ENCODE measurements around the gene B3GNT5.

B3GNT5 gene

DNA sequence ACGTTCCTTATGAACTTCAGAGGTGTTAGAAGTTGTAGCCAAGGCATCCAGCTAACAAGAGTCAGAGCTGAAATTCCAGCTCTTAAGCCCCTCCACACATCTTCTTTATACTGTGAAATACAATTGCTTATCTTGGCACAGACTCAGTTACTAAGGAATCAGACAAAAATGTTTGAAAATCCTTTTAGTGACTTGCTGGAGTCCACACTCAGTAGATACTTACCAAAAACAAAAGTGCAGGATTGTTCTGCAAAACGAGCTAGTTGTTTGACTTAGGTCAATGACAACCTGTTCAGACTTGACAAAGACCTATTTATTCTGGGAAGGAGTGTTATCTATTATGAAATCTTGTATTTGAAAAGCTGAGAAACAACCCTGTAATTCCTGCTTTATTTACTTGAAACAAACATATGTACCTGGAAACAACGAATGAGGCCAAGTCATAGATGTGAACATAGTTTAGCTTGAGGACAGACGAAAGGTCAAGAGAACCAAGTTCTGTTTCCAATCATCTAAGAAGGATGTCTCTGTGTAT lies 38.5 kb downstream of the B3GNT5 start:
- no peaks in the 10 kb centered on the region for H3K27me3 ChIP-seq (ENCODE audit: control insufficient read depth, low read length)
- no peaks in the 10 kb centered on the region for H3K4me1 ChIP-seq (ENCODE audit: control insufficient read depth, low read length)
- no peaks in the 10 kb centered on the region for H3F3A ChIP-seq (ENCODE audit: control insufficient read depth, insufficient read depth)
- no peaks in the 10 kb centered on the region for H3K79me2 ChIP-seq (ENCODE audit: control insufficient read depth, low read length)
- H3K9me3 ChIP-seq (ENCODE audit: control insufficient read depth, insufficient read depth, low read length) = no peaks in the 10 kb centered on the region
- H3K9me2 ChIP-seq (replicated peaks; ENCODE audit: control insufficient read depth, low read length) = no peaks in the 10 kb centered on the region
- no peak overlapping the region for H3K4me3 ChIP-seq (ENCODE audit: low read length)
- H3K4me2 ChIP-seq (ENCODE audit: low read length) = no peak overlapping the region
- no peaks in the 10 kb centered on the region for H3K36me3 ChIP-seq (ENCODE audit: control insufficient read depth, low read length)
- no peaks in the 10 kb centered on the region for H4K20me1 ChIP-seq (ENCODE audit: control insufficient read depth, insufficient read depth, low read depth, low read length)
- no peak overlapping the region for H3K27ac ChIP-seq (ENCODE audit: low read depth, low read length)
- no peak for TF ChIP-seq EZH2phosphoT487 (IDR thresholded peaks at IDR 0.05; ENCODE audit: borderline replicate concordance, low read length)
- TF ChIP-seq, protein P1, sequence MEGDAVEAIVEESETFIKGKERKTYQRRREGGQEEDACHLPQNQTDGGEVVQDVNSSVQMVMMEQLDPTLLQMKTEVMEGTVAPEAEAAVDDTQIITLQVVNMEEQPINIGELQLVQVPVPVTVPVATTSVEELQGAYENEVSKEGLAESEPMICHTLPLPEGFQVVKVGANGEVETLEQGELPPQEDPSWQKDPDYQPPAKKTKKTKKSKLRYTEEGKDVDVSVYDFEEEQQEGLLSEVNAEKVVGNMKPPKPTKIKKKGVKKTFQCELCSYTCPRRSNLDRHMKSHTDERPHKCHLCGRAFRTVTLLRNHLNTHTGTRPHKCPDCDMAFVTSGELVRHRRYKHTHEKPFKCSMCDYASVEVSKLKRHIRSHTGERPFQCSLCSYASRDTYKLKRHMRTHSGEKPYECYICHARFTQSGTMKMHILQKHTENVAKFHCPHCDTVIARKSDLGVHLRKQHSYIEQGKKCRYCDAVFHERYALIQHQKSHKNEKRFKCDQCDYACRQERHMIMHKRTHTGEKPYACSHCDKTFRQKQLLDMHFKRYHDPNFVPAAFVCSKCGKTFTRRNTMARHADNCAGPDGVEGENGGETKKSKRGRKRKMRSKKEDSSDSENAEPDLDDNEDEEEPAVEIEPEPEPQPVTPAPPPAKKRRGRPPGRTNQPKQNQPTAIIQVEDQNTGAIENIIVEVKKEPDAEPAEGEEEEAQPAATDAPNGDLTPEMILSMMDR (IDR thresholded peaks at IDR 0.05; ENCODE audit: low read depth, low read length, poor library complexity, severe bottlenecking) = no peak

DNA sequence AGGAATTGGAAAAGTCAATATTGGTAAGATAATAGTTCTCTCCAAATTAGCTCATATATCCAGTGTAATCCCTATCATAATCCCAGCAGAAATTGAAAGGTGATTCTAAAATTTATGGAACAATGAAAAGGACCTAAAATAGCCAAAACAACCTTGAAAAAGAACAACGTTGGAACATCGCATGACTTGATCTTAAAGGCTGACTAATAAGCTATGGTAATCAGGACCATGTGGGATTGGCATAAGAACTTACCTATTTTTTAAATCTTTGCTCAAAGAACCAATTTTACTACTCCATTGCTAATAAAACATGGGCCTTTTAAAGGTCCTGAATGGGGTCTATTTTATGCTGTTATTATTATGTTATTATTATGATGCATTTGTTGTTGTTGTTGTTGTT lies 40.9 kb downstream of the B3GNT5 start:
- H3F3A ChIP-seq (ENCODE audit: control insufficient read depth, insufficient read depth) = no peaks in the 10 kb centered on the region
- no peaks in the 10 kb centered on the region for H3K36me3 ChIP-seq (ENCODE audit: control insufficient read depth, low read length)
- TF ChIP-seq, protein P1 (IDR thresholded peaks at IDR 0.05; ENCODE audit: low read depth, low read length, poor library complexity, severe bottlenecking) = no peak
- TF ChIP-seq EZH2phosphoT487 (IDR thresholded peaks at IDR 0.05; ENCODE audit: borderline replicate concordance, low read length) = no peak
- no peaks in the 10 kb centered on the region for H3K27me3 ChIP-seq (ENCODE audit: control insufficient read depth, low read length)
- no peaks in the 10 kb centered on the region for H3K9me2 ChIP-seq (replicated peaks; ENCODE audit: control insufficient read depth, low read length)
- no peak overlapping the region for H3K4me2 ChIP-seq (ENCODE audit: low read length)
- no peaks in the 10 kb centered on the region for H3K9me3 ChIP-seq (ENCODE audit: control insufficient read depth, insufficient read depth, low read length)
- H3K27ac ChIP-seq (ENCODE audit: low read depth, low read length) = no peak overlapping the region
- no peak overlapping the region for H3K4me3 ChIP-seq (ENCODE audit: low read length)
- H3K79me2 ChIP-seq (ENCODE audit: control insufficient read depth, low read length) = no peaks in the 10 kb centered on the region
- no peaks in the 10 kb centered on the region for H4K20me1 ChIP-seq (ENCODE audit: control insufficient read depth, insufficient read depth, low read depth, low read length)
- H3K4me1 ChIP-seq (ENCODE audit: control insufficient read depth, low read length) = no peaks in the 10 kb centered on the region

DNA sequence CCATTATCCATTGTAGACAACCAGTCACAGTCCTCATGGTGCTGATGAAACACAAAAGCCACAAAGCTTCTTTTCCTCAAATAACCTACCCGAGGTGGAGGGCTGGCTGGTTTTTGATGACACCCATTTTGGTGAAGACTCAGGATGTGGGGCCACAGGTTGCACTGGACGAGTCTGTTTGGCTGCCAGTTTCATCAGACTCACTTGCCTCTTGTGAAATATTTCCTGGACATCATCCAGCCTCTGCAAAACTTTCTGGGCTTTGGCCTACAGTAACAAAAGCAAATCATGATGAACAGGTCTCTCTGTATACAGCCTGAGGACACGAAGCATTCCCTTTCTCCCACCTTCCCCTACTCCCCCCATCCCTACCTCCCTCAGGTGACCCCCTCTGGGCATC lies 42.2 kb downstream of the B3GNT5 start:
- H3K36me3 ChIP-seq (ENCODE audit: control insufficient read depth, low read length) = no peaks in the 10 kb centered on the region
- no peaks in the 10 kb centered on the region for H3F3A ChIP-seq (ENCODE audit: control insufficient read depth, insufficient read depth)
- H3K9me3 ChIP-seq (ENCODE audit: control insufficient read depth, insufficient read depth, low read length) = no peaks in the 10 kb centered on the region
- TF ChIP-seq, protein P1 (IDR thresholded peaks at IDR 0.05; ENCODE audit: low read depth, low read length, poor library complexity, severe bottlenecking) = no peak
- TF ChIP-seq EZH2phosphoT487 (IDR thresholded peaks at IDR 0.05; ENCODE audit: borderline replicate concordance, low read length) = no peak
- no peak overlapping the region for H3K4me3 ChIP-seq (ENCODE audit: low read length)
- no peaks in the 10 kb centered on the region for H3K4me1 ChIP-seq (ENCODE audit: control insufficient read depth, low read length)
- H3K79me2 ChIP-seq (ENCODE audit: control insufficient read depth, low read length) = no peaks in the 10 kb centered on the region
- peaks cover 6% of the 10 kb centered on the region; the same call in 1 of the 2 replicates for H3K27me3 ChIP-seq (ENCODE audit: control insufficient read depth, low read length)
- H3K4me2 ChIP-seq (ENCODE audit: low read length) = no peak overlapping the region
- no peaks in the 10 kb centered on the region for H4K20me1 ChIP-seq (ENCODE audit: control insufficient read depth, insufficient read depth, low read depth, low read length)
- H3K9me2 ChIP-seq (replicated peaks; ENCODE audit: control insufficient read depth, low read length) = no peaks in the 10 kb centered on the region
- H3K27ac ChIP-seq (ENCODE audit: low read depth, low read length) = no peak overlapping the region
